GM12801 (cell line): ENCODE measurements around the gene MAP2K6.

ENCODE experiments used
- TF ChIP-seq, protein P1 (sequence below): IDR thresholded peaks from one replicate; pipeline ENCODE4 v1.5.1; 2011; ENCODE audit warnings: control low read depth; ENCODE audit not compliant: insufficient read length; ENCODE audit errors: extremely low read depth

MAP2K6 gene

DNA sequence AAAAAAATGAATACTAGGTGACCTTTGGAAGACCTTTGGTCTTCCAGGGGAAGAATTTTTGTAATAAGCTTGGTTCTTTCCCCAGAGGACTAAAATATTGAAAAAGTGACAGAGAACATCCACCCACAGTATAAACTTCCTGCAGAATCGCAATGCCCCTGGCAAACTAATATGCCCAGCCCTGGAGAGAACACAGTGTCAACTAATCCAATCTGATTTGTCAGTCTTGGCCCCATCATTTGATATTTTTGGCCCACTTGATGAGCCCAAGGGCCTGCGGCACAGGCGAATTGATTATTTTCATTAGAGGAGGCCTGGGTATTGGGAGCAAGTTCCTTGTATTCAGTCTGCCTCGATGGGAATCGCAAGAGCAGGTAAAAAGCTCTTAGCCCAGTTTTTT is 98.4 kb downstream of the MAP2K6 start:
- TF ChIP-seq, protein P1, sequence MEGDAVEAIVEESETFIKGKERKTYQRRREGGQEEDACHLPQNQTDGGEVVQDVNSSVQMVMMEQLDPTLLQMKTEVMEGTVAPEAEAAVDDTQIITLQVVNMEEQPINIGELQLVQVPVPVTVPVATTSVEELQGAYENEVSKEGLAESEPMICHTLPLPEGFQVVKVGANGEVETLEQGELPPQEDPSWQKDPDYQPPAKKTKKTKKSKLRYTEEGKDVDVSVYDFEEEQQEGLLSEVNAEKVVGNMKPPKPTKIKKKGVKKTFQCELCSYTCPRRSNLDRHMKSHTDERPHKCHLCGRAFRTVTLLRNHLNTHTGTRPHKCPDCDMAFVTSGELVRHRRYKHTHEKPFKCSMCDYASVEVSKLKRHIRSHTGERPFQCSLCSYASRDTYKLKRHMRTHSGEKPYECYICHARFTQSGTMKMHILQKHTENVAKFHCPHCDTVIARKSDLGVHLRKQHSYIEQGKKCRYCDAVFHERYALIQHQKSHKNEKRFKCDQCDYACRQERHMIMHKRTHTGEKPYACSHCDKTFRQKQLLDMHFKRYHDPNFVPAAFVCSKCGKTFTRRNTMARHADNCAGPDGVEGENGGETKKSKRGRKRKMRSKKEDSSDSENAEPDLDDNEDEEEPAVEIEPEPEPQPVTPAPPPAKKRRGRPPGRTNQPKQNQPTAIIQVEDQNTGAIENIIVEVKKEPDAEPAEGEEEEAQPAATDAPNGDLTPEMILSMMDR = no peak

DNA sequence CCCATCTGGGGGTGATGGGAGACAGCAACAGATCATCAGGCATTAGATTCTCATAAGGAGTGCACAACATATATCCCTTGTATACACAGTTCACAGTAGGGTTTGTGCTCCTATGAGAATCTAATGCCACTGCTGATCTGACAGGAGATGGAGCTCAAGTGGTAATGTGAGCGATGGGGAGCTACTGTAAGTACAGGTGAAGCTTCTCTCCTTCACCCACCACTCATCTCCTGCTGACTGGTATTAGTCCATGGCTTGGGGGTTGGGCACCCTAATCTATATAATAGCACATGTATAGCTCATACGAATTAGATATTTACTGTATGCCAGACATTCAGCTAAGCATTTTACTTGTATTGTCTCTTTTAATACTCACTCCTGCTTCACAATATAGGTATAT is 101.7 kb downstream of the MAP2K6 start:
- TF ChIP-seq, protein P1 = no peak

DNA sequence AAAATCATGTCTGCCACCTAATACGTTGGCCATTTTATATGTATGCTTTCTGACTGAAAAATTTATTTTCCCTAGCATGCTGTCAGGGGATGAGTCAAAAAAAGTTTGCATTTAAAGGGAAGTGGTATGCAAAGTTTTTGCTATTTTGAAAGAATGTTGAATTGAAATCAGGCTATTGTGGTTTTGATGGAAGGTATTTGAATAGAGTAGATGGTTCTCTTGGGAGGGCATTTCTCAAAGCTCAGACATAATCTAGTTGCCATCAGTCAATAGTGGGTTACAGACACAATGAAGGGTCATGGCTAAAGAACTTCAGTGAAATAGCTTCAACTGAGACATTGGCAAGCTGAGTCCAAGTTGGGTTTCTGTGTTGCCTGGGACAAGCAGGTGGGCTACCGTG is 102.4 kb downstream of the MAP2K6 start:
- TF ChIP-seq, protein P1 = no peak

DNA sequence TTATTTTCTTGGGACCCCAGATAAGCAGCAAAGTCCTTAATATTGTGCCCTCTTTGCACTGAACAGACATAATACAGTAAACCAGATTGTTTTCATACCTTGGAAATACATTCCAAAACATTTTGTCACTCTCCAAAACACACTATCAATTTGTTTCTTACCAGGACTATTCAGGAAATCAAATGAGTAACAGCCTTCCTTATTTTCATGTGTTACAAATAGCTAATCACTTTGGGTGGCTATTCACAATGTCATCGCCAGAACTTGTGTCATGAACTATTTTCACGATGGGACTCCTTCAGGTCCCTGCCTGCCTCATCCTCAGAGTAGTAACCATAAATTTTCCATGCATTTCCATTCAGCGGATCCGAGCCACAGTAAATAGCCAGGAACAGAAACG is 104.5 kb downstream of the MAP2K6 start:
- TF ChIP-seq, protein P1 = no peak

DNA sequence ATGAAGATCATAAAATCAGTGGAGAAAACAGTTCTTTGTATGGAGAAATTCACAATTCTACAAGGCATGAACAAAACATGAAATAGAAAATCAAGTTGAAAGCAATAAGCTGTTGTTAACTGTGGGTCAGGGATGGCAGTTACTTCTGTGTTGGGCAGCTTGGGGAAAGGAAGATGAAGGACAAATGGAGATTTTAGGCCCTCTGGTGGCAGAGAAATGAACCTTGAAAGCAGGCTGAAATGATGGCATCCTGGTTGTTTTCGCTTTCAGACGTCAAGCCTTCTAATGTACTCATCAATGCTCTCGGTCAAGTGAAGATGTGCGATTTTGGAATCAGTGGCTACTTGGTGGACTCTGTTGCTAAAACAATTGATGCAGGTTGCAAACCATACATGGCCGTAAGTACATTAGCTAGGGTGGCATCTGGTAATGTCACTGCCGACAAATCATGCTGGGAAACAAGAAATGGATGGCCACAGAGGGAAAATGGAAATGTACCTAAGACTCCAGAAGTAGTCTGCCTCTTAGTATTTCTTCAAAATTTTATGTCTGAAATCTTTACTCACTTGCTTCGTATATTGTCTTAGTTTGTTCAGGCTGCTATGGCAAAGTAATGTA is 108.9 kb downstream of the MAP2K6 start:
- TF ChIP-seq, protein P1 = no peak

DNA sequence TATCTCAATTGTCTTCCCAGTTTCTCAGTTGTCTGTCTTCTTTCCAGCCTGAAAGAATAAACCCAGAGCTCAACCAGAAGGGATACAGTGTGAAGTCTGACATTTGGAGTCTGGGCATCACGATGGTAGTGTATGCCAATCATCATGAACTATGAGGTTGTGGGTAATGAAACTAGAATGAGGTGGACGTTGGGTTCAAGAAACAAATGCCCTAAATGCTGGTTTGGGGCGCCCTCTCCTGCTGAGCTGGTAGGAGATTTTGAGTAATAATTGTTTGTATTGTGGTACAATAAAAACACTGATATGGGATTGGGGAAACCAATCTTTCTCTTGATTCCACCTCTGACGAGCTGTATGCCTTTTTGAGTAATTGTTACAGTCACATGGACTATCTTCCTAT is 110.4 kb downstream of the MAP2K6 start:
- TF ChIP-seq, protein P1 = no peak

DNA sequence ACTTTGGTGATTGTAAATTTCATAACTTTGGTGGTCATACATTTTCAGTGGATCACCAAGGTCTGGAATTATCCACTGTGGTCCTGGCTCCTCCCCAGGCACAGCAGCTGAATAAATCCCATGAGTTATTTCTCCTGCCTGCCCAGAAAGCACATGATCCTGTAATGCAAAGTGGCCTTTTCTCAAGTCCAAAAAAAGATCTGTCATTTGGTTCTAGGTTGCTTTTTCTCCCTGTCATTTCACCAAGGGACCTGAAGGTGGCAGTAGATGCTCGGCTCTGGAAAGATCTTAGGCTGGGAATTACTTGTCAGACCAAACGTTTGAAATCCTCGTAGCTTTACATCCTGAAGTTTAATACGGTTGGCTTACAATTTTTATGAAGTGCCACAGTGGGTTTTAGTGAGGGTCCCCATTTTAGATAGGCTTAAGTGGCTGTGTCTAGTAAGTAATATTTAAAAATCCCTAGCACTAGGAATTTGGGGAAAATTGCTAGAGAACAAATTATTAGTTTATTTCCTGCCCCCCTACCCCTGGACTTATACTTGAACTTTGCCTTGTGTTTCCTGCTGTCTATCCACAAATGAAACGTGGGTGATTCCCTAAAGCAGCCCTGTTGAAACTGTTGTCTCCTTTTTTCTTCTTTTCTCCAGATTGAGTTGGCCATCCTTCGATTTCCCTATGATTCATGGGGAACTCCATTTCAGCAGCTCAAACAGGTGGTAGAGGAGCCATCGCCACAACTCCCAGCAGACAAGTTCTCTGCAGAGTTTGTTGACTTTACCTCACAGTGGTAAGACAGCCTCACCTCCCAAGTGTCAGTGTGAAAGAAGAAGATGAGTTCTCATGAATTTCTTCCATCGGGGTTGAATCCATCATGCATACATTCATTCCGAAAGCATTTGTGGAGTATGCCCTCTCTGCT is 111.7 kb downstream of the MAP2K6 start:
- TF ChIP-seq, protein P1 = no peak
